Measurements from ENCODE around the gene CST4. TPM values are rescaled to one million over a fixed set of nuclear protein-coding genes. Genes with fewer than 3 reads are reported as not detected.

Gene CST4
- total and polyA plus RNA-seq, 2 donors (not counting 3 experiments of a cell fraction or from before 2014, with no cell fraction given), result not detected

- Histone ChIP-seq H3K27me3 (ENCODE audit: control insufficient read depth in 2 of 2, insufficient read depth in 2 of 2, low read length in 2 of 2) (no peaks in the 10 kb centered on the region), H3K36me3 (ENCODE audit: control insufficient read depth in 2 of 2, extremely low read depth in 1 of 2, insufficient read depth in 2 of 2, low read length in 2 of 2) (no peaks in the 10 kb centered on the region), H3K4me2 (ENCODE audit: insufficient read depth, low read length) (no peak overlapping the region), H3K4me1 (ENCODE audit: control insufficient read depth, extremely low read depth, insufficient read depth, low read length) (peaks cover 7% of the 10 kb centered on the region), H3K9ac (replicated peaks; ENCODE audit: extremely low read depth, insufficient read depth, low read length) (no peak overlapping the region), H3K4me3 (replicated peaks in 1 of 3; ENCODE audit: insufficient read depth in 1 of 3, low read depth in 1 of 3, low read length in 3 of 3) (no peak overlapping the region), H4K20me1 (replicated peaks; ENCODE audit: control insufficient read depth, extremely low read depth, insufficient read depth, low read length) (no peaks in the 10 kb centered on the region), H3K9me3 (replicated peaks; ENCODE audit: control insufficient read depth, insufficient read depth, low read length) (no peaks in the 10 kb centered on the region), H3K79me2 (ENCODE audit: control insufficient read depth, insufficient read depth, low read length) (no peaks in the 10 kb centered on the region), H3K27ac (ENCODE audit: insufficient read depth, low read depth, low read length) (no peak overlapping the region), H3K9me1 (replicated peaks; ENCODE audit: control insufficient read depth, extremely low read depth, insufficient read depth, low read length) (no peaks in the 10 kb centered on the region), H2AFZ (ENCODE audit: low read depth, low read length) (no peak overlapping the region)
- DNase-seq (ENCODE audit: low read depth, low spot score) (no peak), FAIRE-seq (no peak)
- TF ChIP-seq FOS (IDR thresholded peaks at IDR 0.05; ENCODE audit: borderline replicate concordance, insufficient read depth, low read length), result no peak
- no peak for TF ChIP-seq MYC (IDR thresholded peaks at IDR 0.05; ENCODE audit: low read depth, low read length)
- no peak for TF ChIP-seq JUN (IDR thresholded peaks at IDR 0.05; ENCODE audit: borderline replicate concordance, insufficient read depth, insufficient read length, low read depth)
- no peak for TF ChIP-seq GATA2 (IDR thresholded peaks at IDR 0.05; ENCODE audit: insufficient read depth, insufficient read length, low read depth, low read length)
- TF ChIP-seq EZH2 (IDR thresholded peaks at IDR 0.05; ENCODE audit: borderline replicate concordance, low read depth, low read length, severe bottlenecking), result no peak
- no peak for TF ChIP-seq POLR2AphosphoS5 (IDR thresholded peaks at IDR 0.05; ENCODE audit: insufficient read depth, low read depth, low read length)
- TF ChIP-seq POLR2A (IDR thresholded peaks at IDR 0.05; ENCODE audit: low read depth, low read length), result no peak
- no peak for TF ChIP-seq MAX (IDR thresholded peaks at IDR 0.05; ENCODE audit: insufficient read depth, insufficient read length)
- TF ChIP-seq CTCF (IDR thresholded peaks at IDR 0.05; ENCODE audit: extremely low read depth in 1 of 2, insufficient read depth in 1 of 2, low read depth in 1 of 2, low read length in 2 of 2), result no peak
- ChIA-PET CTCF (no interaction called here), POLR2A (no interaction called here)
- dilution Hi-C loops (cut with MboI; ENCODE audit: extremely low pct_ligation_motif_present, low sequenced_read_pairs) (no loop called here), intact Hi-C loops (cut with micrococcal nuclease) (loop anchor here (2.0 to 10.0 kb wide), 6 partner anchors 23 to 267 kb away; partner anchors contain the start of gene CST9)
- no TSS peak for BruUV-seq (replicated peaks)
Observed at GRCh38 chr20:23669866-23670265, 19.0 kb downstream of the CST4 start.
